Sigmoid colon (tissue), 4 donors: ENCODE measurements around the gene CCSER1.

Experiments
- EP300 ChIP-seq, 4 donors: sonication (generic); formaldehyde crosslinking; IDR thresholded peaks; one replicate each; pipeline ENCODE4 v1.6.1; 2017; ENCODE audit warnings: antibody characterized with exemption in 4 of 4
- POLR2A ChIP-seq, 2 donors: fragments of 450-650 bp; IDR thresholded peaks; one replicate each; pipeline ENCODE4 v1.6.1; 2016; ENCODE audit warnings: antibody characterized with exemption in 2 of 2, mild to moderate bottlenecking in 2 of 2, moderate library complexity in 2 of 2
- POLR2AphosphoS5 ChIP-seq, 4 donors: sonication (generic); formaldehyde crosslinking; IDR thresholded peaks; one replicate each; pipeline ENCODE4 v1.6.1; 2017; ENCODE audit warnings: antibody characterized with exemption in 4 of 4
- TF ChIP-seq, protein P1 (sequence below), 4 experiments: fragments of 450-650 bp in 3 of 4; fragments of 200-600 bp in 1 of 4; IDR thresholded peaks; one replicate each; pipeline ENCODE4 v1.5.1; 2016 to 2019; ENCODE audit warnings: antibody characterized with exemption in 4 of 4, mild to moderate bottlenecking in 3 of 4, moderate library complexity in 2 of 4

DNA sequence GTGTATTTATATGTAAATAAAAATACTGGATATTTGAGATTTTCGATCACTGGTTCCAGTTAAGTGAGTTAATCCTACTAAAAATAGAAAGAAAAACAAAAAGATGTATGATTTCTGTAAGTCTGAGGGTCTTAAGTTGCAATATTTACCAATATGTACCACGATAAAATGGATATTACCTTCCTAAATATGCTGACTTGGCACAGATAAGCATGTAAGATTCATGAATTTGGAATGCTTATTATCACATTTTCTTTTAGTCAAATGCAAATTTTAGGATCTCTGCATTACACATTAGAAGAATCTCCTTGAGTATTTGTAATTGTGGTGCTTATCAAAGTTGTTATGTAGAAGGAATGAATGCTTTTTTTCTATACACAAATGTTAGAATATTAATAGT, 1158.3 kb downstream of the CCSER1 start:
- TF ChIP-seq POLR2A (IDR thresholded peaks at IDR 0.05), result no peak
- no peak for TF ChIP-seq EP300 (IDR thresholded peaks at IDR 0.05)
- TF ChIP-seq, protein P1, sequence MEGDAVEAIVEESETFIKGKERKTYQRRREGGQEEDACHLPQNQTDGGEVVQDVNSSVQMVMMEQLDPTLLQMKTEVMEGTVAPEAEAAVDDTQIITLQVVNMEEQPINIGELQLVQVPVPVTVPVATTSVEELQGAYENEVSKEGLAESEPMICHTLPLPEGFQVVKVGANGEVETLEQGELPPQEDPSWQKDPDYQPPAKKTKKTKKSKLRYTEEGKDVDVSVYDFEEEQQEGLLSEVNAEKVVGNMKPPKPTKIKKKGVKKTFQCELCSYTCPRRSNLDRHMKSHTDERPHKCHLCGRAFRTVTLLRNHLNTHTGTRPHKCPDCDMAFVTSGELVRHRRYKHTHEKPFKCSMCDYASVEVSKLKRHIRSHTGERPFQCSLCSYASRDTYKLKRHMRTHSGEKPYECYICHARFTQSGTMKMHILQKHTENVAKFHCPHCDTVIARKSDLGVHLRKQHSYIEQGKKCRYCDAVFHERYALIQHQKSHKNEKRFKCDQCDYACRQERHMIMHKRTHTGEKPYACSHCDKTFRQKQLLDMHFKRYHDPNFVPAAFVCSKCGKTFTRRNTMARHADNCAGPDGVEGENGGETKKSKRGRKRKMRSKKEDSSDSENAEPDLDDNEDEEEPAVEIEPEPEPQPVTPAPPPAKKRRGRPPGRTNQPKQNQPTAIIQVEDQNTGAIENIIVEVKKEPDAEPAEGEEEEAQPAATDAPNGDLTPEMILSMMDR (IDR thresholded peaks at IDR 0.05), result no peak
- TF ChIP-seq POLR2AphosphoS5 (IDR thresholded peaks at IDR 0.05), result no peak
